ENCODE results near the gene IL27RA.
"Not testable (repeated sequence)": the region's sequence is repeated elsewhere in the genome, so short reads cannot be mapped to it uniquely, and the experiment has no call there.

The IL27RA gene

GRCh38 chr19:14048443-14049153, 17.0 kb downstream of the IL27RA start:
- in situ Hi-C loops (cut with MboI; ENCODE audit: low pct_unique_long_range_greater_than_20kb, low sequenced_read_pairs, unreplicated experiment), result loop anchor here (5.0 kb wide), 1 partner anchor 166 kb away; no protein-coding TSS in a partner anchor
- peak; percentile 75 for DNase-seq (ENCODE audit: low spot score)

DNA sequence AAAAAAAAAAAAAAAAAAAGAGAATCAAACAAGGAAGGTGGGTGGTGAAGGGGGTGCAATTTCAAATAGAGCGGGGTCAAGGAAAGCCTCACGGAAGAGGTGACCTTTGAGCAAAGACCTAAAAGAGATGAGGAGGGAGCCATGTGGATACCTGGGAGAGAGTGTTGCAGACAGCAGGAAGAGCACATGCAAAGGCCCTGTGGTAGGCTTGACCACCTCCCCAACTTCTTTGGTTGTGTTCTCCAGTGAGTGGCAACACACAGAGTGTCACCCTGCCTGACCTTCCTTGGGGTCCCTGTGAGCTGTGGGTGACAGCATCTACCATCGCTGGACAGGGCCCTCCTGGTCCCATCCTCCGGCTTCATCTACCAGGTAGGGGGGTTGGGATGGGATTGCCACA, 18.9 kb downstream of the IL27RA start:
- TF ChIP-seq, protein P1, sequence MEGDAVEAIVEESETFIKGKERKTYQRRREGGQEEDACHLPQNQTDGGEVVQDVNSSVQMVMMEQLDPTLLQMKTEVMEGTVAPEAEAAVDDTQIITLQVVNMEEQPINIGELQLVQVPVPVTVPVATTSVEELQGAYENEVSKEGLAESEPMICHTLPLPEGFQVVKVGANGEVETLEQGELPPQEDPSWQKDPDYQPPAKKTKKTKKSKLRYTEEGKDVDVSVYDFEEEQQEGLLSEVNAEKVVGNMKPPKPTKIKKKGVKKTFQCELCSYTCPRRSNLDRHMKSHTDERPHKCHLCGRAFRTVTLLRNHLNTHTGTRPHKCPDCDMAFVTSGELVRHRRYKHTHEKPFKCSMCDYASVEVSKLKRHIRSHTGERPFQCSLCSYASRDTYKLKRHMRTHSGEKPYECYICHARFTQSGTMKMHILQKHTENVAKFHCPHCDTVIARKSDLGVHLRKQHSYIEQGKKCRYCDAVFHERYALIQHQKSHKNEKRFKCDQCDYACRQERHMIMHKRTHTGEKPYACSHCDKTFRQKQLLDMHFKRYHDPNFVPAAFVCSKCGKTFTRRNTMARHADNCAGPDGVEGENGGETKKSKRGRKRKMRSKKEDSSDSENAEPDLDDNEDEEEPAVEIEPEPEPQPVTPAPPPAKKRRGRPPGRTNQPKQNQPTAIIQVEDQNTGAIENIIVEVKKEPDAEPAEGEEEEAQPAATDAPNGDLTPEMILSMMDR (IDR thresholded peaks at IDR 0.05; ENCODE audit: extremely low read depth, insufficient read depth, missing control alignments), result no peak
- DNase-seq (ENCODE audit: low spot score), result no peak
- in situ Hi-C loops (cut with MboI; ENCODE audit: low pct_unique_long_range_greater_than_20kb, low sequenced_read_pairs, unreplicated experiment), result loop anchor here (25.0 kb wide), 1 partner anchor 463 kb away; no protein-coding TSS in a partner anchor

More at GRCh38 chr19:14048443-14049153, 17.0 kb downstream of the IL27RA start:
- TF ChIP-seq, protein P1 (IDR thresholded peaks at IDR 0.05; ENCODE audit: extremely low read depth, insufficient read depth, missing control alignments), result peak; percentile 87

DNA sequence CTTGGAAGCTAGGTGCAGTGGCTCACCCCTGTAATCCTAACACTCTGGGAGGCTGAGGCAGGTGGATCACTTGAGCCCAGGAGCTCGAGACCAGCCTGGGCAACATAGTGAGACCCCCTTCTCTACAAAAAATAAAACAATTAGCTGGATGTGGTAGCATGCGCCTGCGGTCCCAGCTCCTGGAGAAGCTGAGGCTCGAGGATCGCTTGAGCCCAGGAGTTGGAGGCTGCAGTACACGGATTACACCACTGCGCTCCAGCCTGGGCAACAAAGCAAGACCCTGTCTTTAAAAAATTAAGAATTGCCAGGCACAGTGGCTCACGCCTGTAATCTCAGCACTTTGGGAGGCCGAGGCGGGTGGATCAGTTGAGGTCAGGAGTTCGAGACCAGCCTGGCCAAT, 19.4 kb downstream of the IL27RA start:
- DNase-seq (ENCODE audit: low spot score), result not testable (repeated sequence)
- in situ Hi-C loops (cut with MboI; ENCODE audit: low pct_unique_long_range_greater_than_20kb, low sequenced_read_pairs, unreplicated experiment), result loop anchor here (25.0 kb wide), 1 partner anchor 464 kb away; no protein-coding TSS in a partner anchor

- in situ Hi-C loops (cut with MboI; ENCODE audit: low pct_unique_long_range_greater_than_20kb, low sequenced_read_pairs, unreplicated experiment), result loop anchor here (25.0 kb wide), 1 partner anchor 465 kb away; no protein-coding TSS in a partner anchor
- DNase-seq (ENCODE audit: low spot score), result no peak
- TF ChIP-seq, protein P1 (IDR thresholded peaks at IDR 0.05; ENCODE audit: extremely low read depth, insufficient read depth, missing control alignments), result no peak
Observed at GRCh38 chr19:14051980-14052379, 20.4 kb downstream of the IL27RA start.

DNA sequence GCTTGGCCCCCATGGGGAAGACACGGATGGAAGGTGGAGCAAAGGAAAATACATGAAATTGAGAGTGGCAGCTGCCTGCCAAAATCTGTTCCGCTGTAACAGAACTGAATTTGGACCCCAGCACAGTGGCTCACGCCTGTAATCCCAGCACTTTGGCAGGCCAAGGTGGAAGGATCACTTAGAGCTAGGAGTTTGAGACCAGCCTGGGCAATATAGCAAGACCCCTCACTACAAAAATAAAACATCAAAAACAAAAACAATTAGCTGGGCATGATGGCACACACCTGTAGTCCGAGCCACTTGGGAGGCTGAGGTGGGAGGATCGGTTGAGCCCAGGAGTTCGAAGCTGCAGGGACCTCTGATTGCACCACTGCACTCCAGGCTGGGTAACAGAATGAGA, 20.9 kb downstream of the IL27RA start:
- in situ Hi-C loops (cut with MboI; ENCODE audit: low pct_unique_long_range_greater_than_20kb, low sequenced_read_pairs, unreplicated experiment), result loop anchor here (25.0 kb wide), 1 partner anchor 465 kb away; no protein-coding TSS in a partner anchor
- no peak for DNase-seq (ENCODE audit: low spot score)
- TF ChIP-seq, protein P1 (IDR thresholded peaks at IDR 0.05; ENCODE audit: extremely low read depth, insufficient read depth, missing control alignments), result no peak

- in situ Hi-C loops (cut with MboI; ENCODE audit: low pct_unique_long_range_greater_than_20kb, low sequenced_read_pairs, unreplicated experiment), result loop anchor here (25.0 kb wide), 1 partner anchor 466 kb away; no protein-coding TSS in a partner anchor
- TF ChIP-seq, protein P1 (IDR thresholded peaks at IDR 0.05; ENCODE audit: extremely low read depth, insufficient read depth, missing control alignments), result no peak
- no peak for DNase-seq (ENCODE audit: low spot score)
Observed at GRCh38 chr19:14053032-14053431, 21.5 kb downstream of the IL27RA start.

GRCh38 chr19:14053500-14053899, 21.9 kb downstream of the IL27RA start:
- in situ Hi-C loops (cut with MboI; ENCODE audit: low pct_unique_long_range_greater_than_20kb, low sequenced_read_pairs, unreplicated experiment), result loop anchor here (25.0 kb wide), 1 partner anchor 466 kb away; no protein-coding TSS in a partner anchor
- TF ChIP-seq, protein P1 (IDR thresholded peaks at IDR 0.05; ENCODE audit: extremely low read depth, insufficient read depth, missing control alignments), result no peak
- no peak for DNase-seq (ENCODE audit: low spot score)

All from GM13977 (cell line).